KBM-7 (cell line): ENCODE measurements around the gene ATP6V1G2.
"Not testable (repeated sequence)": the region's sequence is repeated elsewhere in the genome, so short reads cannot be mapped to it uniquely, and the experiment has no call there.

Experiments
- DNase-seq: peaks from one replicate; pipeline ENCODE4 v3.0.0-alpha.2; 2015
- in situ Hi-C: fragments of 300-500 bp; cut with MboI; formaldehyde crosslinking; loops from 2 replicates; pipeline ENCODE4 v1.14.3; 2020; ENCODE audit warnings: low sequenced_read_pairs, low pct_unique_long_range_greater_than_20kb, mixed read lengths

The ATP6V1G2 gene

GRCh38 chr6:31496826-31497225, 49.6 kb downstream of the ATP6V1G2 start:
- in situ Hi-C loops, DNase-seq: not testable (repeated sequence)

GRCh38 chr6:31495580-31495979, 50.8 kb downstream of the ATP6V1G2 start:
- peak; percentile 5 for DNase-seq
- in situ Hi-C loops = no loop called here
